Panc1 (cell line): ENCODE data around the gene TNFAIP3. TPM values are rescaled to one million over a fixed set of nuclear protein-coding genes. Genes with fewer than 3 reads are reported as not detected.

Source experiments
- ATAC-seq: fragments of 200-7000 bp; cut with Tn5 transposase; 2 replicates; pipeline ENCODE4 v1.9.1; 2020; ENCODE audit warnings: mild to moderate bottlenecking, moderate library complexity
- BruUV-seq: library from RNA; stranded (reverse); fragments of 400-500 nt; replicated peaks from 2 replicates; lab custom pipeline; 2021; lab: Mats Ljungman, UMichigan
- CTCF ChIA-PET: fragments of 300-600 bp; sonication (Branson Sonifier 250); formaldehyde crosslinking; loops from one replicate; lab custom pipeline; 2022; ENCODE audit warnings: antibody characterized with exemption; lab: Charles Lee
- POLR2A ChIA-PET: fragments of 300-600 bp; sonication (Branson Sonifier 250); formaldehyde crosslinking; loops from one replicate; lab custom pipeline; 2022; ENCODE audit warnings: antibody characterized with exemption; lab: Charles Lee
- DNase-seq: peaks from one replicate; pipeline ENCODE4 v3.0.0-alpha.2; 2010; ENCODE audit warnings: low read depth, low spot score
- H3K27ac ChIP-seq: 2 replicates; pipeline ENCODE4 v1.5.1; 2011; ENCODE audit warnings: mild to moderate bottlenecking, low read length, inconsistent platforms
- H3K27me3 ChIP-seq: fragments of 200-500 bp; sonication (Bioruptor generic); 2 replicates; pipeline ENCODE4 v1.6.0; 2014; ENCODE audit warnings: low read length, inconsistent platforms; ENCODE audit not compliant: control insufficient read depth, insufficient read depth
- H3K36me3 ChIP-seq: fragments of 200-500 bp; sonication (Bioruptor generic); 2 replicates; pipeline ENCODE4 v1.5.1; 2014; ENCODE audit warnings: inconsistent platforms, mild to moderate bottlenecking, low read length, moderate library complexity; ENCODE audit not compliant: control insufficient read depth, insufficient read depth
- H3K4me1 ChIP-seq: 2 replicates; pipeline ENCODE4 v1.5.1; 2011; ENCODE audit warnings: inconsistent platforms, mild to moderate bottlenecking, low read length, moderate library complexity; ENCODE audit not compliant: control insufficient read depth, insufficient read depth
- H3K4me3 ChIP-seq, 2 experiments: 2 replicates each; pipeline ENCODE4 v1.5.1; 2011 to 2012; ENCODE audit warnings: low read depth in 2 of 2, low read length in 2 of 2, mild to moderate bottlenecking in 2 of 2, inconsistent platforms in 1 of 2, moderate library complexity in 1 of 2
- H3K9me3 ChIP-seq: fragments of 200-500 bp; sonication (Bioruptor generic); 2 replicates; pipeline ENCODE4 v1.5.1; 2014; ENCODE audit warnings: low read depth, mild to moderate bottlenecking, inconsistent platforms, low read length, moderate library complexity; ENCODE audit not compliant: control insufficient read depth, insufficient read depth
- CTCF ChIP-seq: fragments of 450-650 bp; IDR thresholded peaks from 2 replicates; pipeline ENCODE4 v1.5.1; 2017; ENCODE audit warnings: mild to moderate bottlenecking
- POLR2AphosphoS5 ChIP-seq: IDR thresholded peaks from 2 replicates; pipeline ENCODE4 v1.6.1; 2012; ENCODE audit warnings: mild to moderate bottlenecking, low read depth, low read length, moderate library complexity
- REST ChIP-seq, 2 experiments: IDR thresholded peaks; 2 replicates each; pipeline ENCODE4 v1.6.1; 2011 to 2012; ENCODE audit warnings: low read depth in 2 of 2, control low read depth in 1 of 2, low read length in 1 of 2, mild to moderate bottlenecking in 1 of 2, moderate library complexity in 1 of 2; ENCODE audit not compliant: insufficient read depth in 1 of 2
- SIN3A ChIP-seq: IDR thresholded peaks from 2 replicates; pipeline ENCODE4 v1.6.1; 2012; ENCODE audit warnings: low read depth, mild to moderate bottlenecking, low read length, moderate library complexity, borderline replicate concordance; ENCODE audit not compliant: insufficient read depth
- TCF7L2 ChIP-seq: IDR thresholded peaks from 2 replicates; pipeline ENCODE4 v1.6.1; 2011; ENCODE audit warnings: mild to moderate bottlenecking, low read depth, low read length, inconsistent platforms
- in situ Hi-C: cut with HindIII; loops from 2 replicates; pipeline ENCODE4 v1.10.0; 2016; ENCODE audit warnings: low sequenced_read_pairs, low pct_unique_long_range_greater_than_20kb
- intact Hi-C: fragments of 100-400 bp; cut with micrococcal nuclease; formaldehyde crosslinking; loops from one replicate; pipeline ENCODE4 v1.10.0; 2022; ENCODE audit not compliant: unreplicated experiment
- total RNA-seq: library from RNA; stranded (reverse); gene quantifications from one replicate; pipeline ENCODE4 v1.2.1, GENCODE V29; 2021; ENCODE audit not compliant: unreplicated experiment

TNFAIP3 gene
- total RNA-seq, 1 experiment from 2014 or later: 15.0 TPM

DNA sequence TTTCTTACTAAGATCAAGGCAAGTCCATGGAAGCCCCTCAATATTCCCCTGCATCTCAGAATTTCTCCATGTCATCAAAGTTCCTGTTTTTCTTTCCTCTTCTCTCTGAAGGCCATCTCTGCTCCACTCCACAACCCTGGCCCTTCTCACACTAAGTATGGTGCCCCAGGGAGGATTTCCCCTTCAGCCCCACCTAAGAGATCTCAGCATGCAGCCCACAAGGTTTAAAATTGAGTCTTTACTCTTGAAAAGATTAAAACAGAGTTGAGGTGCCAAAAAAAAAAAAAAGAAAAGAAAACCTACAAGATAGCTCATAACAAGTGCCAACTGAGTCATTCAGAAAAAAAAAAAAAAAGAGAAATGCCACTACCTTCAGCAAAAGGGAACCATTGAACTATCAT is 36.5 kb upstream of the TNFAIP3 start:
- in situ Hi-C loops (no loop called here), intact Hi-C loops (no loop called here)
- CTCF ChIA-PET: interaction anchor here (0.7 kb wide), 1 partner anchor 31 kb away, joined by 5 read pairs; no protein-coding TSS in a partner anchor
- Histone ChIP-seq H3K36me3 (no peaks in the 10 kb centered on the region), H3K4me1 (no peaks in the 10 kb centered on the region), H3K9me3 (no peaks in the 10 kb centered on the region), H3K27me3 (peaks cover 2% of the 10 kb centered on the region; the same call in 1 of the 2 replicates), H3K4me3 (no peak overlapping the region), H3K27ac (no peak overlapping the region)
- no peak for ATAC-seq
- no TSS peak for BruUV-seq
- DNase-seq: no peak
- TF ChIP-seq POLR2AphosphoS5: no peak
- TF ChIP-seq CTCF: no peak
- TF ChIP-seq REST (IDR thresholded peaks at IDR 0.05; ENCODE audit: insufficient read depth in 1 of 2, low read depth in 2 of 2, low read length in 1 of 2): no peak
- TF ChIP-seq TCF7L2: no peak
- no peak for TF ChIP-seq SIN3A
- POLR2A ChIA-PET: no interaction called here

- Histone ChIP-seq H3K4me1 (no peaks in the 10 kb centered on the region), H3K4me3 (no peak overlapping the region), H3K27me3 (peaks cover 2% of the 10 kb centered on the region; the same call in 1 of the 2 replicates), H3K9me3 (no peaks in the 10 kb centered on the region), H3K27ac (no peak overlapping the region), H3K36me3 (no peaks in the 10 kb centered on the region)
- ChIA-PET POLR2A (no interaction called here), CTCF (no interaction called here)
- intact Hi-C loops (no loop called here), in situ Hi-C loops (no loop called here)
- TF ChIP-seq REST (IDR thresholded peaks at IDR 0.05; ENCODE audit: insufficient read depth in 1 of 2, low read depth in 2 of 2, low read length in 1 of 2) (no peak), TCF7L2 (no peak), CTCF (no peak), SIN3A (no peak), POLR2AphosphoS5 (no peak)
- ATAC-seq (no peak), DNase-seq (no peak)
- BruUV-seq: no TSS peak
Observed at GRCh38 chr6:137832110-137832509, 34.9 kb upstream of the TNFAIP3 start.
